GM21360 (cell line): ENCODE measurements around the gene APH1B.
"Not testable (repeated sequence)": the region's sequence is repeated elsewhere in the genome, so short reads cannot be mapped to it uniquely, and the experiment has no call there.

Experiments used
- ATAC-seq: cut with Tn5 transposase; IDR thresholded peaks from one replicate; pipeline ENCODE4 v1.9.1; 2021; ENCODE audit warnings: mild to moderate bottlenecking, moderate library complexity; ENCODE audit not compliant: unreplicated experiment

Gene APH1B

GRCh38 chr15:63277038-63277892 is at the start of gene APH1B:
Gene APH1B, plus strand, starts transcription at chr15:63277605. Its CDS starts 19 bp downstream, at chr15:63277624.
- no peak for ATAC-seq

- ATAC-seq = no peak
Observed at GRCh38 chr15:63227689-63228088, 49.7 kb upstream of the APH1B start.

- ATAC-seq = no peak
Observed at GRCh38 chr15:63231206-63231605, 46.2 kb upstream of the APH1B start.

GRCh38 chr15:63231706-63232105 is 45.7 kb upstream of the APH1B start:
- no peak for ATAC-seq

- ATAC-seq = no peak
Observed at GRCh38 chr15:63232405-63232804, 45.0 kb upstream of the APH1B start.

- no peak for ATAC-seq
Observed at GRCh38 chr15:63232943-63233342, 44.5 kb upstream of the APH1B start.

GRCh38 chr15:63233667-63234423 is 43.6 kb upstream of the APH1B start:
- no peak for ATAC-seq

GRCh38 chr15:63234451-63234870 is 42.9 kb upstream of the APH1B start:
- no peak for ATAC-seq

GRCh38 chr15:63236272-63236671 is 41.1 kb upstream of the APH1B start:
- no peak for ATAC-seq

GRCh38 chr15:63237086-63237485 is 40.3 kb upstream of the APH1B start:
- not testable (repeated sequence) for ATAC-seq

GRCh38 chr15:63238171-63238570 is 39.2 kb upstream of the APH1B start:
- ATAC-seq = no peak

GRCh38 chr15:63238796-63239195 is 38.6 kb upstream of the APH1B start:
- ATAC-seq = no peak

GRCh38 chr15:63240109-63240508 is 37.3 kb upstream of the APH1B start:
- ATAC-seq = no peak

- ATAC-seq = no peak
Observed at GRCh38 chr15:63241316-63241715, 36.1 kb upstream of the APH1B start.

- no peak for ATAC-seq
Observed at GRCh38 chr15:63243101-63243500, 34.3 kb upstream of the APH1B start.

- no peak for ATAC-seq
Observed at GRCh38 chr15:63243776-63244175, 33.6 kb upstream of the APH1B start.

GRCh38 chr15:63244399-63244798 is 33.0 kb upstream of the APH1B start:
- no peak for ATAC-seq

GRCh38 chr15:63244976-63245645 is 32.3 kb upstream of the APH1B start:
- ATAC-seq = no peak

- ATAC-seq = no peak
Observed at GRCh38 chr15:63246691-63247469, 30.5 kb upstream of the APH1B start.

- ATAC-seq = no peak
Observed at GRCh38 chr15:63250312-63250965, 27.0 kb upstream of the APH1B start.
